GM23338 (cell line): ENCODE data around the gene GPD1L. TPM values are rescaled to one million over a fixed set of nuclear protein-coding genes. Genes with fewer than 3 reads are reported as not detected.

Experiments used
- ATAC-seq: fragments of 200-7000 bp; cut with Tn5 transposase; 3 replicates; pipeline ENCODE4 v1.9.1; 2020
- DNase-seq: peaks from one replicate; pipeline ENCODE4 v3.0.0-alpha.2; 2015; ENCODE audit warnings: low spot score
- H2AFZ ChIP-seq: fragments of 200-600 bp; sonication (generic); 2 replicates; pipeline ENCODE4 v1.8.0; 2016; ENCODE audit warnings: antibody characterized with exemption, mild to moderate bottlenecking, moderate library complexity
- H3F3A ChIP-seq: fragments of 200-600 bp; sonication (generic); replicated peaks from 2 replicates; pipeline ENCODE4 v1.8.0; 2017; ENCODE audit warnings: antibody characterized with exemption, mixed run types, low read depth
- H3K27ac ChIP-seq: fragments of 200-600 bp; sonication (generic); 2 replicates; pipeline ENCODE4 v1.6.1; 2016; ENCODE audit warnings: low read depth
- H3K27me3 ChIP-seq: fragments of 200-600 bp; sonication (generic); 2 replicates; pipeline ENCODE4 v1.8.0; 2016; ENCODE audit warnings: mild to moderate bottlenecking, mixed run types, moderate library complexity; ENCODE audit not compliant: insufficient read depth
- H3K36me3 ChIP-seq: fragments of 200-600 bp; sonication (generic); 2 replicates; pipeline ENCODE4 v1.8.0; 2016; ENCODE audit warnings: mild to moderate bottlenecking; ENCODE audit not compliant: insufficient read depth
- H3K4me1 ChIP-seq: fragments of 200-600 bp; sonication (generic); 2 replicates; pipeline ENCODE4 v1.8.0; 2016; ENCODE audit warnings: mild to moderate bottlenecking, moderate library complexity; ENCODE audit not compliant: insufficient read depth
- H3K4me2 ChIP-seq: fragments of 200-600 bp; sonication (generic); 2 replicates; pipeline ENCODE4 v1.7.1; 2017; ENCODE audit warnings: mixed run types
- H3K4me3 ChIP-seq: fragments of 200-600 bp; sonication (generic); 2 replicates; pipeline ENCODE4 v1.6.1; 2016; ENCODE audit warnings: mixed run types
- H3K79me2 ChIP-seq: fragments of 200-600 bp; sonication (generic); replicated peaks from 2 replicates; pipeline ENCODE4 v1.8.0; 2017; ENCODE audit warnings: mild to moderate bottlenecking; ENCODE audit not compliant: insufficient read depth
- H3K9me2 ChIP-seq: fragments of 200-600 bp; sonication (generic); 2 replicates; pipeline ENCODE4 v1.8.0; 2017; ENCODE audit not compliant: insufficient read depth
- H4K20me1 ChIP-seq: fragments of 200-600 bp; sonication (generic); replicated peaks from 2 replicates; pipeline ENCODE4 v1.8.0; 2017; ENCODE audit warnings: mild to moderate bottlenecking; ENCODE audit not compliant: insufficient read depth
- H3K27ac Mint-ChIP-seq: 2 replicates; pipeline ENCODE4 v1.8.0; 2020; ENCODE audit warnings: inconsistent platforms, mild to moderate bottlenecking, moderate library complexity, mixed read lengths
- H3K27me3 Mint-ChIP-seq: 3 replicates; pipeline ENCODE4 v1.8.0; 2022; ENCODE audit warnings: low read depth, mild to moderate bottlenecking, moderate library complexity, mixed read lengths, inconsistent platforms; ENCODE audit not compliant: insufficient read depth, poor library complexity
- H3K36me3 Mint-ChIP-seq: 3 replicates; pipeline ENCODE4 v1.8.0; 2021; ENCODE audit warnings: low read depth, mild to moderate bottlenecking, inconsistent platforms, moderate library complexity, mixed read lengths
- H3K4me1 Mint-ChIP-seq: 3 replicates; pipeline ENCODE4 v1.8.0; 2020; ENCODE audit warnings: mild to moderate bottlenecking, inconsistent platforms, mixed read lengths
- H3K4me3 Mint-ChIP-seq: 3 replicates; pipeline ENCODE4 v1.8.0; 2021; ENCODE audit warnings: moderate library complexity, mild to moderate bottlenecking, inconsistent platforms, mixed read lengths
- H3K9me3 Mint-ChIP-seq: 3 replicates; pipeline ENCODE4 v1.8.0; 2020; ENCODE audit warnings: moderate library complexity, mild to moderate bottlenecking, inconsistent platforms, mixed read lengths
- CREB1 ChIP-seq: fragments of 250-450 bp; sonication (Bioruptor Pico); IDR thresholded peaks from 2 replicates; pipeline ENCODE4 v1.5.0; 2020; ENCODE audit warnings: low read depth, mild to moderate bottlenecking, moderate library complexity
- EZH2phosphoT487 ChIP-seq: fragments of 200-600 bp; sonication (generic); IDR thresholded peaks from one replicate; pipeline ENCODE4 v1.8.1; 2018; ENCODE audit warnings: antibody characterized with exemption; ENCODE audit not compliant: unreplicated experiment
- REST ChIP-seq: IDR thresholded peaks from one replicate; pipeline ENCODE4 v1.6.1; 2018; ENCODE audit warnings: antibody characterized with exemption; ENCODE audit not compliant: unreplicated experiment
- STAT1 ChIP-seq: IDR thresholded peaks from one replicate; pipeline ENCODE4 v1.6.1; 2016; ENCODE audit warnings: antibody characterized with exemption; ENCODE audit not compliant: unreplicated experiment
- ZNF114 ChIP-seq: fragments of 250-450 bp; sonication (Bioruptor Pico); IDR thresholded peaks from 2 replicates; pipeline ENCODE4 v1.5.0; 2020; ENCODE audit warnings: mild to moderate bottlenecking, moderate library complexity
- ZNF462 ChIP-seq: fragments of 250-450 bp; sonication (Bioruptor Pico); IDR thresholded peaks from 2 replicates; pipeline ENCODE4 v1.5.0; 2020; ENCODE audit warnings: mild to moderate bottlenecking, moderate library complexity
- polyA plus RNA-seq: library from polyadenylated mRNA; unstranded; fragments of >200 nt; fragmentation: Nextera tagmentation; extraction: Ambion mirVana; gene quantifications from 2 replicates; pipeline ENCODE4 v1.2.1, GENCODE V29; 2016
- total RNA-seq: library from RNA; depleted of rRNA; stranded (reverse); fragments of >200 nt; shearing (Covaris generic); gene quantifications from 2 replicates; pipeline ENCODE4 v1.2.3, GENCODE V29; 2014

GPD1L gene
- total and polyA plus RNA-seq, 2 experiments from 2014 or later = 2.0 to 6.4 TPM

GRCh38 chr3:32128936-32129335, 22.5 kb downstream of the GPD1L start:
- no peaks in the 10 kb centered on the region; the same call in 1 of the 3 replicates for H3K4me1 Mint-ChIP-seq
- H3K27me3 ChIP-seq = no peaks in the 10 kb centered on the region
- no peak overlapping the region for H3K4me3 Mint-ChIP-seq
- no peak for DNase-seq
- H4K20me1 ChIP-seq = no peaks in the 10 kb centered on the region
- H3K27me3 Mint-ChIP-seq = no peaks in the 10 kb centered on the region
- no peak for TF ChIP-seq EZH2phosphoT487
- no peaks in the 10 kb centered on the region for H3K9me3 Mint-ChIP-seq
- H3K27ac ChIP-seq = no peak overlapping the region
- no peak overlapping the region for H3K4me3 ChIP-seq
- no peaks in the 10 kb centered on the region for H3K36me3 ChIP-seq
- H3K9me2 ChIP-seq = no peaks in the 10 kb centered on the region
- ATAC-seq = no peak
- no peaks in the 10 kb centered on the region for H3K4me1 ChIP-seq
- H2AFZ ChIP-seq = no peak overlapping the region
- no peak overlapping the region for H3K27ac Mint-ChIP-seq
- no peaks in the 10 kb centered on the region for H3K79me2 ChIP-seq
- H3F3A ChIP-seq = no peaks in the 10 kb centered on the region
- no peaks in the 10 kb centered on the region for H3K36me3 Mint-ChIP-seq
- H3K4me2 ChIP-seq = no peak overlapping the region

GRCh38 chr3:32129832-32130231, 23.4 kb downstream of the GPD1L start:
- H3K27ac Mint-ChIP-seq = no peak overlapping the region
- H2AFZ ChIP-seq = no peak overlapping the region
- H3K4me3 Mint-ChIP-seq = no peak overlapping the region

More at GRCh38 chr3:32129832-32130231, 23.4 kb downstream of the GPD1L start:
- Mint-ChIP-seq H3K27me3 (no peaks in the 10 kb centered on the region), H3K36me3 (no peaks in the 10 kb centered on the region), H3K9me3 (no peaks in the 10 kb centered on the region), H3K4me1 (no peaks in the 10 kb centered on the region; the same call in 1 of the 3 replicates)
- Histone ChIP-seq H3F3A (no peaks in the 10 kb centered on the region), H3K4me3 (no peak overlapping the region), H4K20me1 (no peaks in the 10 kb centered on the region), H3K4me2 (no peak overlapping the region), H3K9me2 (no peaks in the 10 kb centered on the region), H3K4me1 (no peaks in the 10 kb centered on the region), H3K79me2 (no peaks in the 10 kb centered on the region), H3K27me3 (no peaks in the 10 kb centered on the region), H3K36me3 (no peaks in the 10 kb centered on the region), H3K27ac (no peak overlapping the region)
- DNase-seq = no peak
- TF ChIP-seq REST (no peak), CREB1 (CRISPR knock-in tag) (no peak), STAT1 (no peak), ZNF114 (CRISPR knock-in tag) (no peak), ZNF462 (CRISPR knock-in tag) (no peak)
- ATAC-seq = no peak
